Activated CD4-positive, alpha-beta T cell treated with anti-CD3 and anti-CD28 coated beads for 1 hour (primary cell): Measurements from ENCODE around the gene YEATS2.

Experiments used
- DNase-seq: peaks from one replicate; pipeline ENCODE4 v3.0.0-alpha.2; 2020

The YEATS2 gene

GRCh38 chr3:183845608-183846288, 148.2 kb downstream of the YEATS2 start:
- no peak for DNase-seq

GRCh38 chr3:183854318-183855035, 156.9 kb downstream of the YEATS2 start:
- no peak for DNase-seq

- no peak for DNase-seq
Measured at GRCh38 chr3:183857863-183858262, 160.3 kb downstream of the YEATS2 start.
